IMR-90 (cell line): ENCODE data around the gene SFTPD. TPM values are rescaled to one million over a fixed set of nuclear protein-coding genes. Genes with fewer than 3 reads are reported as not detected.
"Not testable (repeated sequence)": the region's sequence is repeated elsewhere in the genome, so short reads cannot be mapped to it uniquely, and the experiment has no call there.

Experiments
- ATAC-seq: fragments of 200-7000 bp; cut with Tn5 transposase; 2 replicates; pipeline ENCODE4 v1.9.1; 2020; ENCODE audit warnings: low read depth, mild to moderate bottlenecking, moderate library complexity
- BruUV-seq: library from RNA; stranded (reverse); fragments of 400-500 nt; replicated peaks from 2 replicates; lab custom pipeline; 2021; lab: Mats Ljungman, UMichigan
- CTCF ChIA-PET: fragments of 300-600 bp; formaldehyde crosslinking; extraction: SDS; loops from one replicate; lab custom pipeline; 2021; ENCODE audit warnings: antibody characterized with exemption; lab: Yijun Ruan, JAX
- POLR2A ChIA-PET: fragments of 300-600 bp; sonication (Branson Sonifier 250); formaldehyde crosslinking; loops from one replicate; lab custom pipeline; 2022; ENCODE audit warnings: antibody characterized with exemption; ENCODE audit not compliant: unreplicated experiment; lab: Charles Lee
- DNase-seq: peaks from one replicate; pipeline ENCODE4 v3.0.0; 2013
- H2AFZ ChIP-seq: replicated peaks from 2 replicates; pipeline ENCODE3; 2013; ENCODE audit warnings: low read length, mild to moderate bottlenecking; ENCODE audit not compliant: poor library complexity
- H2AK5ac ChIP-seq: 2 replicates; pipeline ENCODE4 v1.6.1; 2013; ENCODE audit warnings: low read depth, low read length, inconsistent platforms
- H2AK9ac ChIP-seq: replicated peaks from 2 replicates; pipeline ENCODE3; 2013; ENCODE audit warnings: mild to moderate bottlenecking, low read depth, low read length, moderate library complexity; ENCODE audit not compliant: poor library complexity
- H2BK120ac ChIP-seq: 2 replicates; pipeline ENCODE4 v1.6.1; 2013; ENCODE audit warnings: low read depth, low read length, inconsistent platforms
- H2BK15ac ChIP-seq: 3 replicates; pipeline ENCODE4 v1.6.1; 2013; ENCODE audit warnings: low read depth, low read length, inconsistent platforms
- H2BK20ac ChIP-seq: 2 replicates; pipeline ENCODE4 v1.6.1; 2013; ENCODE audit warnings: low read depth, mild to moderate bottlenecking, inconsistent platforms, low read length, moderate library complexity
- H2BK5ac ChIP-seq: 2 replicates; pipeline ENCODE4 v1.6.1; 2013; ENCODE audit warnings: mild to moderate bottlenecking, low read depth, low read length, inconsistent platforms; ENCODE audit not compliant: poor library complexity, severe bottlenecking
- H3K14ac ChIP-seq: replicated peaks from 2 replicates; pipeline ENCODE4 v1.6.1; 2013; ENCODE audit warnings: low read depth, low read length, inconsistent platforms
- H3K18ac ChIP-seq: 2 replicates; pipeline ENCODE4 v1.6.1; 2013; ENCODE audit warnings: low read depth, low read length, control low read depth
- H3K23ac ChIP-seq: 2 replicates; pipeline ENCODE4 v1.6.1; 2013; ENCODE audit warnings: low read depth, low read length, inconsistent platforms
- H3K27ac ChIP-seq: 2 replicates; pipeline ENCODE4 v1.5.1; 2013; ENCODE audit warnings: mild to moderate bottlenecking, control low read depth, low read length; ENCODE audit not compliant: insufficient read depth
- H3K27me3 ChIP-seq: 2 replicates; pipeline ENCODE4 v1.6.1; 2013; ENCODE audit warnings: low read length; ENCODE audit not compliant: control insufficient read depth, insufficient read depth
- H3K36me3 ChIP-seq: 2 replicates; pipeline ENCODE4 v1.6.1; 2013; ENCODE audit warnings: low read length, mixed read lengths; ENCODE audit not compliant: control insufficient read depth, insufficient read depth
- H3K4ac ChIP-seq: 2 replicates; pipeline ENCODE4 v1.6.1; 2013; ENCODE audit warnings: low read depth, low read length, inconsistent platforms
- H3K4me1 ChIP-seq: 2 replicates; pipeline ENCODE4 v1.6.1; 2013; ENCODE audit warnings: low read length, mixed read lengths; ENCODE audit not compliant: control insufficient read depth, insufficient read depth
- H3K4me2 ChIP-seq: 2 replicates; pipeline ENCODE4 v1.6.1; 2013; ENCODE audit warnings: low read depth, mild to moderate bottlenecking, control low read depth, low read length, moderate library complexity
- H3K4me3 ChIP-seq: 2 replicates; pipeline ENCODE4 v1.5.1; 2013; ENCODE audit warnings: low read depth, mild to moderate bottlenecking, control low read depth, low read length, moderate library complexity; ENCODE audit not compliant: insufficient read depth
- H3K56ac ChIP-seq: 2 replicates; pipeline ENCODE4 v1.6.1; 2013; ENCODE audit warnings: low read length, inconsistent platforms; ENCODE audit not compliant: insufficient read depth; ENCODE audit errors: extremely low read depth
- H3K79me1 ChIP-seq, 2 experiments: 2 replicates each; pipeline ENCODE4 v1.6.1; 2013; ENCODE audit warnings: low read length in 2 of 2, inconsistent platforms in 1 of 2, low read depth in 1 of 2
- H3K9ac ChIP-seq: 2 replicates; pipeline ENCODE4 v1.6.1; 2013; ENCODE audit warnings: low read depth, low read length, control low read depth
- H3K9me1 ChIP-seq: 2 replicates; pipeline ENCODE4 v1.6.1; 2013; ENCODE audit warnings: low read length, inconsistent platforms; ENCODE audit not compliant: insufficient read depth
- H3K9me3 ChIP-seq: 2 replicates; pipeline ENCODE4 v1.6.1; 2013; ENCODE audit warnings: low read length; ENCODE audit not compliant: control insufficient read depth, insufficient read depth
- H4K20me1 ChIP-seq: 2 replicates; pipeline ENCODE4 v1.6.1; 2013; ENCODE audit warnings: low read length, inconsistent platforms; ENCODE audit not compliant: insufficient read depth
- H4K5ac ChIP-seq: 2 replicates; pipeline ENCODE4 v1.6.1; 2013; ENCODE audit warnings: mild to moderate bottlenecking, low read depth, low read length, control low read depth
- H4K8ac ChIP-seq, 2 experiments: 2 replicates each; pipeline ENCODE4 v1.6.1; 2013; ENCODE audit warnings: low read depth in 2 of 2, low read length in 2 of 2, control low read depth in 1 of 2, inconsistent platforms in 1 of 2
- H4K91ac ChIP-seq: 2 replicates; pipeline ENCODE4 v1.6.1; 2013; ENCODE audit warnings: low read depth, low read length, inconsistent platforms; ENCODE audit not compliant: insufficient read depth
- WGBS, 2 experiments: methylation state at CpG; one replicate each; pipeline versions ENCODE4 v1.1.5 to v1.1.7; 2013; ENCODE audit warnings: missing lambda C conversion rate in 2 of 2; ENCODE audit not compliant: insufficient read length in 1 of 2; ENCODE audit errors: extremely low coverage in 2 of 2; 5-methylcytosine and 5-hydroxymethylcytosine counted together
- dilution Hi-C: fragments of 300-500 bp; cut with HindIII; formaldehyde crosslinking; loops from one replicate; pipeline ENCODE4 v1.14.3; 2018; ENCODE audit warnings: low sequenced_read_pairs; ENCODE audit not compliant: unreplicated experiment
- in situ Hi-C: fragments of 300-500 bp; cut with MboI; formaldehyde crosslinking; loops from 3 replicates; pipeline ENCODE4 v1.14.3; 2019; ENCODE audit warnings: low sequenced_read_pairs, inconsistent platforms, mixed read lengths
- intact Hi-C: fragments of 100-400 bp; cut with micrococcal nuclease; formaldehyde crosslinking; loops from 2 replicates; pipeline ENCODE4 v1.10.0; 2022
- polyA plus RNA-seq, 3 experiments: library from polyadenylated mRNA; depleted of rRNA; stranded (reverse); fragments of >200 nt; gene quantifications; 2 replicates each; pipeline ENCODE4 v1.2.3, GENCODE V29; 2012; ENCODE audit warnings: low replicate concordance in 1 of 3
- total RNA-seq: library from RNA; depleted of rRNA; stranded (reverse); fragments of >200 nt; gene quantifications from 2 replicates; pipeline ENCODE4 v1.2.3, GENCODE V29; 2012

The SFTPD gene
- total and polyA plus RNA-seq, 2 of the 4 experiments (the other 2 are of a cell fraction): not detected

- WGBS, 2 experiments: no CpG with 5 or more reads among the region's 2 CpGs
- H2AFZ ChIP-seq, H2BK5ac ChIP-seq, H3K18ac ChIP-seq, BruUV-seq, POLR2A ChIA-PET, H3K4me3 ChIP-seq, H4K5ac ChIP-seq, H2AK5ac ChIP-seq, H3K79me1 ChIP-seq, H3K4me2 ChIP-seq, in situ Hi-C loops, H3K9ac ChIP-seq, H3K36me3 ChIP-seq, H2BK120ac ChIP-seq, H3K27me3 ChIP-seq, H4K8ac ChIP-seq, dilution Hi-C loops, H3K56ac ChIP-seq, H3K14ac ChIP-seq, CTCF ChIA-PET, DNase-seq, H2BK20ac ChIP-seq, H3K27ac ChIP-seq, H4K91ac ChIP-seq, H2BK15ac ChIP-seq, H3K4ac ChIP-seq, H2AK9ac ChIP-seq, H3K4me1 ChIP-seq, H3K9me1 ChIP-seq, H3K23ac ChIP-seq, H3K9me3 ChIP-seq, H4K20me1 ChIP-seq, ATAC-seq: not testable (repeated sequence)
- intact Hi-C loops: loop anchor here (10.0 kb wide), 1 partner anchor 309 kb away; no protein-coding TSS in a partner anchor
Measured at GRCh38 chr10:79915838-79916237, 33.1 kb downstream of the SFTPD start.

GRCh38 chr10:79914512-79914911, 34.4 kb downstream of the SFTPD start:
- H3K18ac ChIP-seq, H3K4me3 ChIP-seq, H3K27me3 ChIP-seq, H3K9me1 ChIP-seq, H2BK5ac ChIP-seq, H3K23ac ChIP-seq, H3K27ac ChIP-seq, H3K56ac ChIP-seq, H2AK5ac ChIP-seq, H3K4ac ChIP-seq, in situ Hi-C loops, H3K9me3 ChIP-seq, H2BK120ac ChIP-seq, CTCF ChIA-PET, H4K91ac ChIP-seq, POLR2A ChIA-PET, H2AFZ ChIP-seq, dilution Hi-C loops, H4K20me1 ChIP-seq, BruUV-seq, H3K36me3 ChIP-seq, H3K4me2 ChIP-seq, DNase-seq, H3K14ac ChIP-seq, H4K8ac ChIP-seq, H2BK20ac ChIP-seq, H3K79me1 ChIP-seq, H2AK9ac ChIP-seq, H3K4me1 ChIP-seq, H4K5ac ChIP-seq, H3K9ac ChIP-seq, H2BK15ac ChIP-seq: not testable (repeated sequence)
- no CpG with 5 or more reads among the region's 1 CpG for WGBS, 2 experiments
- intact Hi-C loops: loop anchor here (10.0 kb wide), 1 partner anchor 310 kb away; no protein-coding TSS in a partner anchor
- peak; percentile 53 for ATAC-seq
